Renal pelvis (tissue), 4 donors: Measurements from ENCODE around the gene PAWR. TPM values are rescaled to one million over a fixed set of nuclear protein-coding genes. Genes with fewer than 3 reads are reported as not detected.
"Not testable (repeated sequence)": the region's sequence is repeated elsewhere in the genome, so short reads cannot be mapped to it uniquely, and the experiment has no call there.

Experiments
- DNase-seq: peaks from one replicate; pipeline ENCODE4 v3.0.0-alpha.2; 2013
- polyA plus RNA-seq, 3 donors: library from polyadenylated mRNA; unstranded; fragments of 120-200 nt; gene quantifications; one replicate each; pipeline ENCODE4 v1.2.1, GENCODE V29; 2013; ENCODE audit not compliant: insufficient read length in 3 of 3

The PAWR gene
- polyA plus RNA-seq, 3 donors = 50.0 to 127 (median 118) TPM

DNA sequence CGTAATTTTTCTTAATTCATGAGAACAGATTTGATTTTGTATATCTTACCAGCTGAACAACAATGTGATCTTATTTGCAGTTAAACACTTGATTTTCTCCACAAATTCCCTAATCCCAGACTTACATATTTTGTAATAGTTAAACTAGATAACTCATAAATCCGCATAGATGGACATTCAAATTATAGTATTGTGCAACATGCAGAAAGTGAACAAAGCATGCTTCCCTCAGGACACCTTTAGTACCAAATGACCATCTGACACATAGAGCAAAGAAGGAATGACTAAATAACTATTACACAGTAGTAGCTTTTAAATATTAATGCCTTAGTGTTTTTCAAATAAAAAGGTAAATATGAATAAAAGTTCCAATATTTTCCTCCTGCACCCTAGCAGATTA is 88.9 kb downstream of the PAWR start:
- DNase-seq = no peak

DNA sequence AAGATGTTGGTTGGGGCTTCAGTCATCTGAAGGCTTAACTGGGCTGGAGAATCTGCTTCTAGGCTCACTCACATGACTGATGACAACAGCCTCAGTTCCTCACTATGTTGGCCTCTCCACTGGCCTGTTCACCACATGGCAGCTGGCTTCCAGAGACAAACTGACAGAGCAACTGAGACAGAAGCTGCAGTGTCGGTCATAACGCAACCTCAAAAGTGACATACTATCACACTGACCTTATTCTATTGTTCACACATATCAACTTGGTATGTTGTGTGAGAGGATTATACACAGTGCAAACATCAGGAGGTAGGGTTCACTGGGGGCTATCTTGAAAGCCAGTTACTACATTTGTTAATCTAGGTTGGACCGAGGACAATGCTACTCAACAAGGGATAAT is 92.9 kb downstream of the PAWR start:
- DNase-seq = no peak

DNA sequence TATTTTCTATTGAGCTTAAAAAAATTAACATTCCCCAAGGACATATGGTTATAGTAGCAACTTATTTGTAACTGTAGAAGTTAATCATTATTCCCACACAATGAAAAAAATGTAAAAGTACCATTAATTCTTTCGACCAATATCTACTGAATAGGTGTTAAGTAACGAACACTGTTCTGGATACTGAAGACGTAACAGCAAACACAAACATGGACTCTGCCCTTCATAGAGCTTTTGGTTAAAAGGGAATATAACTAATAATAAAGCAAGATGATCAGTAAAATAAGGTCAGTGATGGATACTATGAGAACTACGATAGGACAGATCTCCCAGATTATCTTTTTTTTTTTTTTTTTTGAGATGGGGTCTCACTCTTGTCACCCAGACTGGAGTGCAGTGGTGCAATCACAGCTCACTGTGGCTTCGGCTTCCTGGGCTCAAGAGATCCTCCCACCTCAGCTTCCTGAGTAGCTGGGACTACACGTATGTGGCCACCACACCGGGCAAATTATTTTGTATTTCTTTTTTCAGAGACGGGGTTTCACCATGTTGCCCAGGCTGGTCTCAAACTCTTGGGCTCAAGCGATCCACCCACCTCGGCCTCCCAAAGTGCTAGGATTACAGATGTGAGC is 93.9 kb downstream of the PAWR start:
- no peak for DNase-seq

DNA sequence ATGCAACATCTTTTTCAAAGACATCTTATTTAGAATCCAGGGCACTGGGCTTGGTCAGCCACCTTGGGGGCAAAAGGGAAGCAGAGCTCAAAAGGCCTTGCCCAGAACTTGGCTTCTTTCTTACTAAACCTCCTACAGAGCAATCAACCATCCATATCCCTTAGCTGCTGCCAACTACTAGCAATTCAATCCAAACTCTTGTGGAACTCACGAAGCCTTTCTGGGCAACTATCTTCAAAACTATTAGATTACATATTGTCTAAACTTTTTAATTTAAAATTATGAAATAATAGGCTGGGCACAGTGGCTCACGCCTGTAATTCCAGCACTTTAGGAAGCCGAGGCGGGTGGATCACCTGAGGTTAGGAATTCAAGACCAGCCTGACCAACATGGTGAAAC is 95.5 kb downstream of the PAWR start:
- no peak for DNase-seq

DNA sequence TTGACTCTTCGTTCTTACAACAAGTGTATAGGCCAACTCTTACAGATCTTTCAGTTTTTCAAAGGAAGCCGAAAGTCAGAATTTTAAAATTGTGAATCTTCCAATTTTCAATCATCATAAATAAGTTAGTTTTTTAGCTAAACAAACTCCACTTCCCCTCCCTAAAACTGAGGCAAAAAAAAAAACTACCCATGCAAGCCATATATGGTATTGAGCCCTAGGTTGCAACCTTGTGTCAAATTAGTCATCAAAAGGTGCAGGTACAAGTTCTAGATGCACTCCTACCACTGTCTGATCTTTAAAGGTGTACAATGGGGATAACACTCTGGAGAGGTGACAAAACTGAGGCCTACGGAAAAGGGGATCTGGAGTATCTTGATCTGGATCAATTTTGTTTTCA is 97.9 kb downstream of the PAWR start:
- DNase-seq = no peak

DNA sequence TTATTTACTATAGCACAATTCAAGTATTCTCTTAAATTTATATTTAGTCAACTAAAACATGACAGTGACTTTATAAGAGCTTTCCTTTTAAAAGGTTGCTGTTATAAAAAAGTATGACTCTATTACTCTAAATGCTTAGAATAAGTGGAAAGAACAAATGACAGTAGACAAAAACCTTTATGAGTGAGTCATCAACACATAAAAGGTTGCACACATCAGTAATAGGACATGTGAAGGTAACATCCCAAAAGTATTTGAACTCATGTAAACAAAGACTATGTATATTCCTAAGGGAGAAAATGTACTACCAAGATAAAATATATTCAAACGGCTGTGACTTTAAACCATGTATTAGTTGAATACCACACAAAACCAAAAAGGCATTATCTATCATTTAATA is 98.8 kb downstream of the PAWR start:
- DNase-seq = no peak

DNA sequence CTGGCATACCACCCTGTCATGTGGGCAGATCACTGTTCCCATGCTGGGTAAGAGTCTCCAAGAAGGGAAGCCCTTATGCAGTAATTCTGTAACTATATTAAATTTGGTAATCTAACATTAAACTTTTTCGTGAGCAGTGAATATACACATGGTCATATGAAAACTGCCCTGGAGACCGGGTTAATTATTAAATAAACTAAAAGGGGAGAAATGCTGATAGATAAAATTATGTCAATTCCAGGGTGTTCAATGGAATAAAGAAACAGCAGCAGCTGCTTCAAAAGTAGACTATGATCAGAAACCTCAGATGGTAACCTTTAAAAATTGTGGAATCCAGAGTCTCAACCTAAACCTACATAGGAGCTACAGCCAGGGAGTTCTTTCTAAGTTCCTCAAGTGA is 100.0 kb downstream of the PAWR start:
- no peak for DNase-seq

DNA sequence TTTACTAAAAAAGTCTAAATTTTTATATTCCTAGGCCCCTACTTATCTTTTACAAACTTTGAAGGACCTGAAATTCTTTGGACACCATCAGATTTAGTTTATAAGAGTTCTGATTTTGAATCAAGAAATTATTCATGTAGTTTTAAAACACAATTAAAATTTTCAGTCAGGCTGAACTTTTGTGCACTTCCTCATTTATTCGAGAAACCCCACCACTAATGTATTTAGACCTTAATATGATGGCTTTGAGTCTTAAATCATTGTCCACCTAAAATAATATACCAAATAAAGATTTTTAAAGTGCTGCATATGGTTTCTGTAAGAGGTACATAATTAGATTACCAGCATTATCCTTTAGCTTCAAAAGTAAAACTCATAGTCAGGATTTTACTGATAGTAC is 103.4 kb downstream of the PAWR start:
- DNase-seq = no peak

DNA sequence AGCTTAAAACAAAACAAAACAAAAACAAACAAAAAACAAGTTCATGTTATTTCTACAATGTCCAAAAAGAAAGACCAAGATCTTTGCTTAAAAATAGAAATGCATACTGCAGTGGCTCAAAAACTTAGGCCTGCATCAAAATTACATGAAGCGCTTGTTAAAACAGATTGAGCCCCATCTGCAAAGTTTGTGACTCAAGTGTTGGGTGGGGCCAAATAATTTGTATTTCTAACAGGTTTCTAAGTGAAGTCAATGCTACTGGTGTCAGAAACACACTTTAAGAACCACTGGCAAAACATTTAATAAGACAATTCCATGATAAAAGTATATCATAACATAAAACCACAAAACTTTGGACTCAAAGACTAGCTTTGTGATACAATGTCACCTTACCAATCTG is 105.6 kb downstream of the PAWR start:
- DNase-seq = no peak

DNA sequence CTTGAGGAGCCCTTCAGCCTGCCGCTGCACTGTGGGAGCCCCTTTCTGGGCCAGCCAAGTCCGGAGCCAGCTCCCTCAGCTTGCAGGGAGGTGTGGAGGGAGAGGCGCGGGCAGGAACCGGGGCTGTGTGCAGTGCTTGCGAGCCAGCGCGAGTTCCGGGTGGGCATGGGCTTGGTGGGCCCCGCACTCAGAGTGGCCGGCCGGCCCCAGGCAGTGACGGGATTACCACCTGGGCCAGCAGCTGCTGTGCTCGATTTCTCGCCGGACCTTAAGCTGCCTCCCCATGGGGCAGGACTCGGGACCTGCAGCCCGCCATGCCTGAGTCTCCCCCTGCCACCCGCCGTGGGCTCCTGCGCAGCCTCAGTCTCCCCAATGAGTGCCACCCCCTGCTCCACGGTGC is 116.9 kb downstream of the PAWR start:
- no peak for DNase-seq

DNA sequence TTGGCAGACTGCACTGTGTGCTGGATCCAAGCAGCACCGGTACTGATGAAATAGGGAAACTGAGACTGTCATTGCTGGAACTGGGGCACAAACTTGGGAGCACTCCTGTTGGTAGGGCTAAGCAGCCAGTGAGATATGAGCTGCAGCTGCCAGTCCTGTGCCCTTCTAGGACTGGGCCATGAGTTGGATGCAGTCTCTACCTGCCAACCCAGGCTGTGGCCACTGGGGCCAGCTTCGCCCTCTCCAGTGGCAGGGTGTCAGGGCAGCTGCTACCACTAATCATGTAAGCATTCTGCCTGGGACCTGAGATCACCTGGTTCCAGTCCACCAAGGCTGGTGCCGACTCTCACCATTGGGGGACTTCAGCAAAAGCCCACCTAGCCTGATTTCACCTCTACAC is 121.1 kb downstream of the PAWR start:
- no peak for DNase-seq

DNA sequence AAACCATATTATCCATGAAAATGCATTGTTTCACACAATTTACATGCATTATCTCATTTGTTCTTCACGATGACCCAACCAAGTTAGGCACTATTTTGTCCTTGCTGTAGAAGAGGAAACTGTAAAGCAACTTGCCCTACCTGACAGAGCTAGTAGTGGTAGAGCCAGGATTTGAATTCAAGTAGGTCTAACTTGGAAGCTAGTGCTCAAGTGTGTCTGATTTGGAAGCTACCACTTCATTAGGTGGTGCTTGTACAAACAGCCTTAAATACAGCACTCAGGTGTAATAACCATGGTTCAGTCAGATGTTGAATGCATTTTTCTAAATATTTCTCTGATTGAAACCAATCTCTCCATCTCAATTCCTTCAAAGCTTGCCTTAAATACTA is 123.6 kb downstream of the PAWR start:
- DNase-seq = no peak

DNA sequence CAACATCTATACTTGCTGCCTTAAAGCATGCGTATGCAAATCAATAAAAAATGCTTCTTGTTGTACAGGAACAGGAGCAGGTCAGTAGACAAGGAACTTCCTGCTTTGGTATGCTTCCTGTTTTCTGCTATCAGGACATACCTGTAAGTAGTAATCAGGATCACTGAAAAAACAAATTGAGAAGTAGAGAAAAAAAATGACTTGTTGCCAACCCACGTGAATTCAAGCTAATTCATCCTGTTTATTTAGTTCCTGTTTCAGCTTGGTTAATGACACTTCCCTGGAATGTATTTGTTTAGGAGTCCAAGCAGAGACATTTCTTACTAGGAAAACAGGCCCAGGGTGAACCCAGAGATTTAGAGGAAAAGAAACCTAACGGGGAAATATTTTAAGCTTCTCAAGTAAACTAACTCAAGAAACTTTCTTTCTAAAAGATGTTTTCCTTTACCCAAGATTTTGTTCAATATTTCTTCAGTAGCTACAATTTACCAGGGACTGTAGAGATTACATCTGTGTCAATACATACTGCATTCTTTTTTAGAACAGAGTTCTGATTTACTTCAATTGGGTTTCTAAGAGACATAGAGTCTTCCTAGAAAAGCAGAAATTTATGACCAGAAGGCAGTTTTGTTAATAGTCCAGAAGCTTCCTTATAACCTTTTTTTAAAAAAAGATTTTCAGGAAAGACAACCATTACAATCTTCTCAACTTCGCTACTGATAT is 124.2 kb downstream of the PAWR start:
- DNase-seq = no peak

DNA sequence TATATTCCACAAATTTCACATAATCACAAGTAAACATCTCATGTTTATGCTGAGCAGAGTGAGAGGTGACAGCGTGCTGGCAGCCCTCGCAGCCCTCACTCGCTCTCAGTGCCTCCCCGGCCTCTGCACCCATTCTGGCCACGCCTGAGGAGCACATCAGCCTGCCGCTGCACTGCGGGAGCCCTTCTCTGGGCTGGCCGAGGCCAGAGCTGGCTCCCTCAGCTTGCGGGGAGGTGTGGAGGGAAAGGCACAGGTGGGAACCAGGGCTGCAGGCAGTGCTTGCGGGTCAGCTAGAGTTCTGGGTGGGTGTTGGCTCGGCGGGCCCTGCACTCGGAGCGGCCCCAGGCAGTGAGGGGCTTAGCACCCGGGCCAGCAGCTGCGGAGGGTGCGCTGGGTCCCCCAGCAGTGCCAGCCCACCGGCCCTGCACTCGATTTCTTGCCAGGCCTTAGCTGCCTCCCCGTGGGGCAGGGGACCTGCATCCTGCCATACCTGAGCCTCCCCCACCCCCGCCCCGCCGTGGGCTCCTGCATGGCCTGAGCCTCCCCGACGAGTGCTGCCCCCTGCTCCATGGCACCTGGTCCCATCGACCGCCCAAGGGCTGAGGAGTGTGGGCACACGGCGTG is 125.9 kb downstream of the PAWR start:
- not testable (repeated sequence) for DNase-seq

DNA sequence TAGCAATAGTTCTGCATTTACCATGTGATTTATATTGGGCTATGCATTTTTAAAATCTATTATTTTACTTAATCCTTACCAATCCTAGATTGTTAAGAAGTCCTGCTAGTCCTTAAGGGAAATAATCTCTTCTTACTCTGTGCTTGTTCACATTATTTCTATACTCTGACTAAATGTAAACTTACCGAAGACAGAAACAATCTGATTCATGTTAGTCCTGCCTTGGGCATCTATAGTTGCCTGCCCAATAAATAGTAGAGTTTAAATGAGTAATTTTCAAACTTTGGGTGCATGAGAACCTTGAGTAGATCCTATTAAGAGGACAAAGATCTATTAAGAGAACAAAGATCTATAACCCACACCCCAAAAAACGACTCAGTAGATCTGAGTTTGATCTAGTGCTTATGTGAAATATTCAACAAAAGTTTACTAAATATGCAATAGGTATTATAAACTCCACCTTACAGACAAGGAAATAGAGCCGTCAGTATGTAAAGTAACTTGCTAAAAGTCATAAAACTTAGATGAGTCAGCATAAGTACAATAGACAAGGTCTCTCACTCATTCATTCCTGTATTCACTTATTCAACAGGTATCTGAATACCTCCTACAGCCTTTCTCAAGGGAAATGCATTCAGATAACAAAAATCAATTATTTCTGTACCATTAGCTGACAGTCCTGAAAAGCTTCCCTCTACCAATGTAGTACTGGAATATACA is 127.6 kb downstream of the PAWR start:
- no peak for DNase-seq

DNA sequence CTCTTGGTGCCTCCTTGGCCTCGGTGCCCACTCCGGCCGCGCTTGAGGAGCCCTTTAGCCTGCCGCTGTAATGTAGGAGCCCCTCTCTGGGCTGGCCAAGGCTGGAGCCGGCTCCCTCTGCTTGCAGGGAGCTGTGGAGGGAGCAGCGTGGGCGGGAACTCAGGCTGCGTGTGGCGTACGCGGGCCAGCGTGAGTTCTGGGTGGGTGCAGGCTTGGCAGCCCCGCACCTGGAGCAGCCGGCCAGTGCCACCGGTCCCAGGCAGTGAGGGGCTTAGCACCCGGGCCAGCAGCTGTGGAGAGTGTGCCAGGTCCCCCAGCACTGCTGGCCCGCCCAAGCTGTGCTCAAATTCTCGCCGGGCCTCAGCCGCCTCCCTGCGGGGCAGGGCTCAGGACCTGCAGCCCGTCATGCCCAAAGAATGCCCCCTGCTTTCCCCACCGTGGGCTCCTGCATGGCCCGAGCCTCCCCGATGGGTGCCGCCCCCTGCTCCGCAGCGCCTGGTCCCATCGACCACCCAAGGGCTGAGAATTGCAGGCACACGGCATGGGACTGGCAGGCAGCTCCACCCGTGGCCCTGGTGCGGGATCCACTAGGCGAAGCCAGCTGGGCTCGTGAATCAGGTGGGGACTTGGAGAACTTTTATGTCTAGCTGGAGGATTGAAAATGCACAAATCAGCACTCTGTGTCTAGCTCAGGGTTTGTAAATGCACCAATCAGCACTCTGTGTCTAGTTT is 129.2 kb downstream of the PAWR start:
- no peak for DNase-seq

DNA sequence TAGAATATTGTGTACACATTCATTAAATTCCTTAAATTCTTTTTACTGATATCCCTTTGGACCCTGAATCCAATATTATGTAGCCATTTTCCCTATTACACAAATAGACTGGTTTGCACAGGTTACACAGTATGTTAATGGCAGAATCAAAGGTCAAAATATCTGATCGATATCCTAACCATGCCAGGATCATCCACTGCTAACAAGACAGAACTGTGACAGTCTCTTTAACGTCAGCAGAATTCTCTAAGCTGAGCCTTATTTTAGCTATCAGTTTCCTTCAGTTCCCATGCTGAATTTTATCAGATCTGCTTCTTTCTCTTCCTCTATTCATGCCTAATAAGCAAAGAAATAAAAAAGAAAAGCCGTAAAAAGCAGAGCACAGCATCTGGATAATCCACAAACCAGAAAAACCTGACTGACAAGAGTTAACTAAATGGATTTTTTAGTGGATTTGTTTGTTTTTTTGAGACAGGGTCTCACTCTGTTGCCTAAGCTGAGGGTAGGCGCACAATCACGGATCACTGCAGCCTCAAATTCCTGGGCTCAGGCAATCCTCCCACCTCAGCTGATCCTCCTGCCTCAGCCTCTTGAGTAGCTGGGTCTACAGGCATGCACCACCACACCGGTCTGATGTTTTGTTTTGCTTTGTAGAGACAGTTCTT is 130.4 kb downstream of the PAWR start:
- DNase-seq = no peak

DNA sequence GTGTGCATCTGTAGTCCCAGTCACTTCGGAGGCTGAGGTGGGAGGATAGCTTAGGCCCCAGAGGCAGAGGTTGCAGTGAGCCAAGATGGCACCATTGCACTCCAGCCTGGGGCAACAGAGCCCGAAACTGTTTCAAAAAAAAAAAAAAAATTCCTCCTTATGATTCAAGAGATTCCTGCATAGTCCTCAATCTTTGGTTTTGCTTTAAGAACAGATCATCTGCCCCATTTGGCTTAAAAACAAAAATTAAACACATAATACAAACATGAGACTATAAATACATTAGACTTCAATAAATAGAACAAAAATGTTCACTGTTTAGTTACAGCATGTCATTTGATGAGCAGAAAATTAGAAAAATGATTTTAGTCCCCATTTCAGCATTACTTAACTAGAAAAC is 131.2 kb downstream of the PAWR start:
- no peak for DNase-seq

DNA sequence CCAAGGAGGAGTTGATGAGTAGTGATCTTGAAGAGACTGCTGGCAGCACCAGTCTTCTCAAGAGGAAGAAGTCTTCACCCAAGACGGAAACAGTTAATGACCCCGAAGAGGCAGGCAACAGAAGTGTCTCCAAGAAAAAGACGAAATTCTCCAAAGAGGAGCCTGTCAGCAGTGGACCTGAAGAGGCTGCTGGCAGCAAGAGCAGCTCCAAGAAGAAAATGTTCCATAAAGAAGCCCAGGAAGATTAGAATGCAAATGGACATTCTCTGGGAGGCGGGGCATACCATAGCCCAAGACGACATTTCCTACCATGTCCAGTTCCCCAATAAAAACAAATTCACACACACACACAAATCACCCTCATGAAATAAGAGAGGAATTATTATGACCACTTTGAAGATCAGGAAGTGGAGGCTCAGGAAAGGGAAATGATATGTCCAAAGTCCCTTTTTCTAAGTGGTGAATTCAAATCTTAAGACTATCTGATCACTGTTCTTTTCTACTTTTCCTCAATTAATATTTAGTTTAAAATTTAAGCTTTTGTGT is 131.8 kb downstream of the PAWR start:
- no peak for DNase-seq

DNA sequence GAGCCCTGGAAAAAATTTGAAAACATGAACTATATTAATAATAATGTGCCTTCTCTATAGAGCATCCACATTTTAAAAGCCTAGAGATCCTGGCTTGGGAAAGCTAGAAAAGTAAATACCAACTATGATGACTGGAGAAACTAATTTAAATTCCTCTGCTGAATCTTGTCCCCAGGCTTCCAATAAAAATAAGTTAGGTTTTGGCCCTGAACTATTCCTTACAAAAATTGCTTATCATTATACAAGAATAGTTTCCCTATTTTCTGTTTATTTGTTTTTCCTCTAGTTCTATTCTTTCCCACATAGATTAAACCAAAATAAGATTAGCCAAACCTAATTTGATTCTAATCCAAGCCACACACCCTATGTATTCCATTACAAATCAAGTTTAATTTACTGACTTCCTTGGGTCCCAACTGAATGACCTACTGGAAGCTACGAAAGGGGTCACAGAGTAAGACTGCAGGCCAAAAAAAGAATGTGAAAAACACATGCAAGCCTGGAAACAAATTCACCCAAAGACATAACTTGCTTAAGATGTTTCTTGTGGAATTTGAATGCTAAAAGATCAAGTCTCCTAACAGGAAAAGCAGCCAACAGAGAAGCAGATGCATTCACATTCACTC is 133.0 kb downstream of the PAWR start:
- peak; percentile 50 for DNase-seq
